Pancreas (tissue), 10 donors: ENCODE data around the gene KSR1. TPM values are rescaled to one million over a fixed set of nuclear protein-coding genes. Genes with fewer than 3 reads are reported as not detected.

Experiments
- ATAC-seq, 4 donors: fragments of 200-7000 bp; cut with Tn5 transposase; one replicate each; pipeline versions ENCODE4 v1.8.0 to v1.9.1; 2020; ENCODE audit warnings: mild to moderate bottlenecking in 4 of 4, moderate library complexity in 4 of 4
- DNase-seq, 6 donors: peaks; one replicate each; pipeline ENCODE4 v3.0.0-alpha.2; 2020
- FAIRE-seq: peaks from 2 replicates; lab custom pipeline; 2012; peaks lifted over from hg19 to GRCh38; lab: Jason Lieb, UNC
- H3K27ac ChIP-seq, 4 donors: fragments of 200-600 bp; sonication (generic); 1 replicate in 3 of 4; 2 replicates in 1 of 4; pipeline versions ENCODE4 v1.5.0 to v1.8.0; 2020
- H3K27me3 ChIP-seq, 4 donors: fragments of 200-600 bp; one replicate each; pipeline ENCODE4 v1.8.0; 2021
- H3K36me3 ChIP-seq, 3 donors: fragments of 200-600 bp; sonication (generic) in 1 of 3; one replicate each; pipeline versions ENCODE4 v1.5.0 to v1.8.0; 2020 to 2021
- H3K4me1 ChIP-seq, 3 donors: fragments of 200-600 bp; one replicate each; pipeline ENCODE4 v1.8.0; 2021
- H3K4me3 ChIP-seq, 4 donors: fragments of 200-600 bp; sonication (generic) in 2 of 4; one replicate each; pipeline versions ENCODE4 v1.5.0 to v1.8.0; 2020 to 2021
- H3K9me3 ChIP-seq, 4 donors: fragments of 200-600 bp; one replicate each; pipeline ENCODE4 v1.8.0; 2021
- CTCF ChIP-seq, 4 donors: fragments of 200-600 bp; sonication (generic) in 3 of 4; IDR thresholded peaks; one replicate each; pipeline versions ENCODE4 v1.5.0 to v1.8.0; 2021; ENCODE audit warnings: antibody characterized with exemption in 4 of 4
- WGBS, 2 donors: extraction: QIAGEN DNeasy Blood & Tissue Kit; methylation state at CpG; one replicate each; pipeline ENCODE4 v1.1.7; 2013; 5-methylcytosine and 5-hydroxymethylcytosine counted together
- intact Hi-C, 3 donors: fragments of 100-400 bp; cut with DNase I; formaldehyde crosslinking; loops; one replicate each; pipeline versions ENCODE4 v1.11.1 to v1.14.2; 2022
- polyA plus RNA-seq, 2 donors: library from polyadenylated mRNA; stranded (reverse); fragments of 200-250 nt; gene quantifications; one replicate each; pipeline ENCODE4 v1.2.3, GENCODE V29; 2013
- total RNA-seq, 6 donors: library from RNA; stranded (reverse); fragmentation: NEBNext Ultra II Directional in 4 of 6; extraction: Animal tissue kit (Norgen Biotek cat#: 25700) in 4 of 6; gene quantifications; one replicate each; pipeline versions ENCODE4 v1.2.1 to v1.2.4, GENCODE V29; 2021 to 2023
- donor health status: healthy with polysubstance abuse.
- donor health status: DM: no; HTN: no; CAD: no; lungs with moderate emphysema.
- donor health status: DM: no; HTN: no; CAD: no.
- donor health status: control.
- donor health status: control.
- donor health status: Bipolar disorder and iron deficiency.
- donor health status: DM: yes; HTN: yes; CAD: no.
- donor health status: DM: no; HTN: no; CAD: no.
- donor health status: DM: no; HTN: no; CAD: no.
- donor health status: DM: yes; HTN: yes; CAD: no.

Gene KSR1
- total and polyA plus RNA-seq, 8 donors, result 68.2 to 139 (median 103) TPM

DNA sequence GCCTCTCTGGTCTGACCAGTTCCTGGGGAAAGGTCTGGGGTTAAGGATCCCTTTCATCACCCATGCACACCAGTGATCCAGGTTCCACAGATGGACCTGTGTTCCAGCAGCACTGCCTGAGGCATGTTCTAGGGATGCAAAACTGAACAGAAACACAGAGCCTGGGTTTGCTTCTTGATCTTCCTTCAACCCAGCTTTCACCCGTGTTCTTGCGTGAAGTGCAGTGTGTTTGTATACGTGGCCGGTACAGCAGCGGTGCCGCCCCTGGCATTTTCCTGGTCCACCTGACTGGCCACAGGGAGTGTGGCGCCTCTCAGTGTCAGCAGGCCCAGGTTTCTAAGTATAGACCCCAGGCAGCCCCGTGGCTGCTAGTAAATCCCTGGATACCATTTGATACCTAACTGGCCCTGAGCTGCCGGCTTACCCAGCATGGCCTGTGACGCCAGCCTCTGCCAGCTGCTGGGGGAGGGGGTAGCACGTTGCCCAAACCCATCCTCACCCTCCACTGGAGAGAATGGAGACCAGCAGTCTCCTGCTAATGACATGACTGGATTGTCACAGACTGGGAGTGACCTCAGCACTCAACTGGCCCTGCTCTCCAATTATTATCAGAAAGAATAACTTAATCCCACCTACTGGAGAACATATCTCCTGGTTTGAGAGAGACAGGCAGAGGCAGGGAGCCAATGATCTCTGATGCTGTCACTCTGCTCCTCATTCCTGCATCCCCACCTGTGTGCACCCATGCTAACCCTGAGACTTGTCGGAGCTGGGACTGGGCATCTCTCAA, 115.5 kb downstream of the KSR1 start:
- Histone ChIP-seq H3K4me1 (peaks cover 40 to 84% (median 42%) of the 10 kb centered on the region in 3 donors), H3K9me3 (no peaks in the 10 kb centered on the region), H3K36me3 (peaks cover 0 to 3% (median 0%) of the 10 kb centered on the region in 3 donors), H3K4me3 (no peak overlapping the region), H3K27me3 (no peaks in the 10 kb centered on the region), H3K27ac (peak overlapping the region in 2 of 4 donors; percentile 8 to 41)
- 72 to 78% methylated on average over 12 of the region's 12 CpGs for WGBS, 2 donors
- intact Hi-C loops, result no loop called here
- DNase-seq (no peak), ATAC-seq (no peak), FAIRE-seq (no peak)
- TF ChIP-seq CTCF (IDR thresholded peaks at IDR 0.05), result no peak

GRCh38 chr17:27572665-27573064, 116.4 kb downstream of the KSR1 start:
- ATAC-seq (no peak), DNase-seq (no peak), FAIRE-seq (no peak)
- H3K36me3 ChIP-seq, result peaks cover 0 to 3% (median 0%) of the 10 kb centered on the region in 3 donors
- no peak for TF ChIP-seq CTCF (IDR thresholded peaks at IDR 0.05)
- H3K27me3 ChIP-seq, result no peaks in the 10 kb centered on the region
- H3K4me1 ChIP-seq, result peaks cover 50 to 87% (median 51%) of the 10 kb centered on the region in 3 donors
- peak overlapping the region in 2 of 4 donors; percentile 4 to 24 for H3K27ac ChIP-seq
- no peaks in the 10 kb centered on the region for H3K9me3 ChIP-seq
- 81 to 87% methylated on average over 7 of the region's 7 CpGs for WGBS, 2 donors
- no peak overlapping the region for H3K4me3 ChIP-seq
- intact Hi-C loops, result no loop called here

DNA sequence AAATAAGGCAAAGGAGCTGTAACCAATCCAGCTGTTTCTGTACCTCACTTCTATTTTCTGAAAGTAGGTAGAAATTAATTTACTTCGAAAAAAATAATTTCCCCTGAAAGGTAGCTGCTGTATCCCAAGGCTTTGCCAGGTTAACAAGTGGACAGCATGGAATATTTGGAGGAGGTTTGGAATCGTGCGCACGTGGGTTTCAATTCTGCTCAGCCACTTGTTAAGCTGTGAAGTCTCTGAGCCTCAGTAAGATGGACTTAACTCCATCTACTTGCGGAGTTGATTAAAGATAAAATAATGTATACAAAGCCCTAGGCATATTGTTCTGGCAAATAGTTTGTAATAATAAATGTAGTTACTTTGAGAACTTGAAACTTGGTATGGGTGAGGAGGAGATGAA, 117.3 kb downstream of the KSR1 start:
- intact Hi-C loops, result no loop called here
- WGBS, 2 donors, result 76 to 78% methylated on average over 5 of the region's 5 CpGs
- Histone ChIP-seq H3K4me1 (peaks cover 57 to 91% (median 59%) of the 10 kb centered on the region in 3 donors), H3K27ac (peak overlapping the region in 2 of 4 donors; percentile 33 to 36), H3K36me3 (peaks cover 0 to 3% (median 0%) of the 10 kb centered on the region in 3 donors), H3K27me3 (no peaks in the 10 kb centered on the region), H3K4me3 (no peak overlapping the region), H3K9me3 (no peaks in the 10 kb centered on the region)
- DNase-seq (no peak), FAIRE-seq (no peak), ATAC-seq (no peak)
- TF ChIP-seq CTCF (IDR thresholded peaks at IDR 0.05), result no peak

- Histone ChIP-seq H3K4me1 (peaks cover 61 to 93% (median 63%) of the 10 kb centered on the region in 3 donors), H3K36me3 (peaks cover 0 to 3% (median 0%) of the 10 kb centered on the region in 3 donors), H3K27ac (peak overlapping the region in 2 of 4 donors; percentile 33 to 36), H3K27me3 (no peaks in the 10 kb centered on the region), H3K9me3 (no peaks in the 10 kb centered on the region), H3K4me3 (no peak overlapping the region)
- no peak for TF ChIP-seq CTCF (IDR thresholded peaks at IDR 0.05)
- WGBS, 2 donors, result 44 to 45% methylated on average over 4 of the region's 4 CpGs
- no peak for FAIRE-seq
- intact Hi-C loops, result no loop called here
- DNase-seq, result no peak
- ATAC-seq, result no peak
Measured at GRCh38 chr17:27573971-27574525, 117.8 kb downstream of the KSR1 start.
